Osteoblast (primary cell): ENCODE data around the gene SCTR. TPM values are rescaled to one million over a fixed set of nuclear protein-coding genes. Genes with fewer than 3 reads are reported as not detected.
A peak's percentile ranks its signal among the peaks of the same experiment; 100 is the strongest.

Experiments
- DNase-seq: peaks from one replicate; pipeline ENCODE4 v3.0.0; 2011; ENCODE audit warnings: low spot score, mixed read lengths; ENCODE audit not compliant: insufficient read length; ENCODE audit errors: missing footprints
- H2AFZ ChIP-seq: 2 replicates; pipeline ENCODE4 v1.6.0; 2011; ENCODE audit warnings: mild to moderate bottlenecking, low read length
- H3K27ac ChIP-seq: 2 replicates; pipeline ENCODE4 v1.5.1; 2011; ENCODE audit warnings: mild to moderate bottlenecking, low read depth, low read length, moderate library complexity
- H3K27me3 ChIP-seq: 2 replicates; pipeline ENCODE4 v1.6.0; 2012; ENCODE audit warnings: mild to moderate bottlenecking, control low read depth, inconsistent platforms, low read length, moderate library complexity; ENCODE audit not compliant: insufficient read depth
- H3K36me3 ChIP-seq: 2 replicates; pipeline ENCODE4 v1.5.1; 2011; ENCODE audit warnings: mild to moderate bottlenecking, low read length, control low read depth, moderate library complexity; ENCODE audit not compliant: insufficient read depth
- H3K4me1 ChIP-seq: 2 replicates; pipeline ENCODE4 v1.5.1; 2011; ENCODE audit warnings: mild to moderate bottlenecking, low read length, control low read depth, moderate library complexity; ENCODE audit not compliant: insufficient read depth
- H3K4me2 ChIP-seq: 2 replicates; pipeline ENCODE4 v1.6.0; 2011; ENCODE audit warnings: mild to moderate bottlenecking, low read length; ENCODE audit not compliant: insufficient read depth
- H3K4me3 ChIP-seq: fragments of 200-600 bp; sonication (generic); 3 replicates; pipeline ENCODE4 v1.5.1; 2012; ENCODE audit warnings: mild to moderate bottlenecking, low read length, inconsistent platforms; ENCODE audit not compliant: insufficient read depth
- H3K79me2 ChIP-seq: 2 replicates; pipeline ENCODE4 v1.6.0; 2012; ENCODE audit warnings: mild to moderate bottlenecking, low read length, control low read depth, inconsistent platforms; ENCODE audit not compliant: insufficient read depth
- H3K9me3 ChIP-seq: 2 replicates; pipeline ENCODE4 v1.5.1; 2011; ENCODE audit warnings: low read depth, low read length, control low read depth
- H4K20me1 ChIP-seq: 2 replicates; pipeline ENCODE4 v1.6.0; 2012; ENCODE audit warnings: mild to moderate bottlenecking, low read length, control low read depth; ENCODE audit not compliant: insufficient read depth
- CTCF ChIP-seq: IDR thresholded peaks from 2 replicates; pipeline ENCODE4 v1.5.1; 2011; ENCODE audit warnings: mild to moderate bottlenecking, low read depth, low read length, moderate library complexity; ENCODE audit errors: extremely low read depth
- total RNA-seq: library from RNA; depleted of rRNA; stranded (reverse); fragments of >200 nt; gene quantifications from 2 replicates; pipeline ENCODE4 v1.2.3, GENCODE V29; 2012

Gene SCTR
- total RNA-seq, 1 donor: not detected

- H3K4me3 ChIP-seq: no peak overlapping the region
- no peaks in the 10 kb centered on the region for H3K4me1 ChIP-seq
- H3K27me3 ChIP-seq: peaks cover 10% of the 10 kb centered on the region
- no peaks in the 10 kb centered on the region for H3K36me3 ChIP-seq
- no peaks in the 10 kb centered on the region for H3K79me2 ChIP-seq
- peak; percentile 29 for DNase-seq
- H3K9me3 ChIP-seq: no peaks in the 10 kb centered on the region
- no peak for TF ChIP-seq CTCF
- no peak overlapping the region for H3K4me2 ChIP-seq
- no peaks in the 10 kb centered on the region for H4K20me1 ChIP-seq
- no peak overlapping the region for H2AFZ ChIP-seq
- no peak overlapping the region for H3K27ac ChIP-seq
Measured at GRCh38 chr2:119478188-119478977, 45.9 kb downstream of the SCTR start.

GRCh38 chr2:119477113-119477505 is 47.2 kb downstream of the SCTR start:
- H3K4me3 ChIP-seq: no peak overlapping the region
- no peaks in the 10 kb centered on the region for H4K20me1 ChIP-seq
- DNase-seq: no peak
- peaks cover 8% of the 10 kb centered on the region for H3K27me3 ChIP-seq
- H2AFZ ChIP-seq: no peak overlapping the region
- no peaks in the 10 kb centered on the region for H3K36me3 ChIP-seq
- no peaks in the 10 kb centered on the region for H3K9me3 ChIP-seq
- no peak for TF ChIP-seq CTCF
- no peaks in the 10 kb centered on the region for H3K79me2 ChIP-seq
- no peak overlapping the region for H3K27ac ChIP-seq
- no peak overlapping the region for H3K4me2 ChIP-seq
- no peaks in the 10 kb centered on the region for H3K4me1 ChIP-seq

- peak; percentile 80 for TF ChIP-seq CTCF
- DNase-seq: peak; percentile 91
- Histone ChIP-seq H3K9me3 (no peaks in the 10 kb centered on the region), H3K4me1 (no peaks in the 10 kb centered on the region), H3K27me3 (peaks cover 8% of the 10 kb centered on the region), H2AFZ (no peak overlapping the region), H3K79me2 (no peaks in the 10 kb centered on the region), H3K36me3 (no peaks in the 10 kb centered on the region), H3K4me3 (no peak overlapping the region), H3K4me2 (no peak overlapping the region), H4K20me1 (no peaks in the 10 kb centered on the region), H3K27ac (no peak overlapping the region)
Measured at GRCh38 chr2:119476301-119477112, 47.8 kb downstream of the SCTR start.

GRCh38 chr2:119475857-119476244 is 48.4 kb downstream of the SCTR start:
- Histone ChIP-seq H3K27ac (no peak overlapping the region), H3K36me3 (no peaks in the 10 kb centered on the region), H3K4me3 (no peak overlapping the region), H2AFZ (no peak overlapping the region), H4K20me1 (no peaks in the 10 kb centered on the region), H3K4me2 (no peak overlapping the region), H3K4me1 (no peaks in the 10 kb centered on the region), H3K27me3 (peaks cover 8% of the 10 kb centered on the region), H3K9me3 (no peaks in the 10 kb centered on the region), H3K79me2 (no peaks in the 10 kb centered on the region)
- DNase-seq: peak; percentile 31
- no peak for TF ChIP-seq CTCF
